NCI-H2107 (cell line): ENCODE measurements around the gene LRRC8A.
"Not testable (repeated sequence)": the region's sequence is repeated elsewhere in the genome, so short reads cannot be mapped to it uniquely, and the experiment has no call there.

Experiments used
- DNase-seq: peaks from one replicate; lab custom pipeline; 2025; lab: John Stamatoyannopoulos, UW

The LRRC8A gene

DNA sequence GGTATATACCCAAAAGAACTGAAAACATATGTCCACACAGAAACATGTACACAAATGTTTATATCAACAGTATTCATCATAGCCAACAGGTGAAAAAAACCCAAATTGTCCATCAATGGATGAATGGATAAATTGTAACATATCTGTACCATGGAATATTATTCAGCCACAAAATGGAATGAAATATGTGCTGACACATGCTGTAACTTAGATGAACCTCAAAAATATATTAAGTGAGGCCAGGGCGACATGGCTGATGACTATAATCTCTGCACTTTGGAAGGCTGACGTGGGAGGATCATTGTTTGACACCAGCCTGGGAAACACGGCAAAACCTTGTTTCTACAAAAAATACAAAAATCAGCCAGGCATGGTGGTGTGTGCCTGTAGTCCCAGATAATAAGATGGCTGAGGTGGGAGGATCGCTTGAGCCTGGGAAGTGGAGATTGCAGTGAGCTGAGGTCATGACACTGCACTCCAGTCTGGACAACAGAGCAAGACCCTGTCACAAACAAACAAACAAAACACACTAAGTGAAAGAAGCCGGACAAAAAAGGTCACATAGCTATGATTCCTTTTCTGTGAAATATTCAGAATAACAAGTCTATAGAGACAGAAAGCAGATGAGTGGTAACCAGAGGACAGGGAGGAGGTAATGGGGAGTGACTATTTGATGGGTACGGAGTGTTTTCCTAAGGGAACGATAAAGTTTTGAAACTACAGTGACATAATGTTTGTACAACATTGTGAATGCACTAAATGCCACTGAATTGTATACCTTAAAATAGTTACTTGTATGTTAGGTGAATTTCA lies 11.6 kb upstream of the LRRC8A start:
- DNase-seq = no peak

DNA sequence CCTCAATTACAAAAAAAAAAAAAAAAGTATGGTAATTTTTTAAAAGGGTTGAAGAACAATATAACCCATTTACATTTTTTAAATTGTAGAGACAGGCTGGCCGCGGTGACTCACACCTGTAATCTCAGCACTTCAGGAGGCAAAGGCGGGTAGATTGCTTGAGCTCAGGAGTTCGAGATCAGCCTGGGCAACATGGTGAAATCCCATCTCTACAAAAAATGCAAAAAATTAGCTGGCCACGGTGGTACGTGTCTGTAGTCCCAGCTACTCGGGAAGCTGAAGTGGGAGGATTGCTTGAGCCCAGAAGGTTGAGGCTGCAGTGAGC lies 11.0 kb upstream of the LRRC8A start:
- not testable (repeated sequence) for DNase-seq

DNA sequence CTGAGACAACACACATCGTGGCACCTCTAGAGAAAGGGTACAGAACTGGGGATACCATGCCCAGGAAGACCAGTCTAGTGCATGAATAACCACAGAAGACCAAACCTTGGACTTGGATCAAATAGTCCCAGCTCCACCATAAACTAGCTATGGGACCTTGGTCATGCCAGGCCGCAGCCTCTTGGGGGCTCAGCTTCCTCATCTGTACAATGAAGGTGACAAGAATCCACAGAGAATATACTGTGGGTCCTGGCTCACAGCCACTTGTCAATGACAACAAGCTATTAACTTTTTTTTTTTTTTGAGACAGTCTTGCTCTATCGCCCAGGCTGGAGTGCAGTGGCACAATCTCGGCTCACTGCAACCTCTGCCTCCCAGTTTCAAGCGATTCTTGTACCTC lies 4.1 kb upstream of the LRRC8A start:
- no peak for DNase-seq

DNA sequence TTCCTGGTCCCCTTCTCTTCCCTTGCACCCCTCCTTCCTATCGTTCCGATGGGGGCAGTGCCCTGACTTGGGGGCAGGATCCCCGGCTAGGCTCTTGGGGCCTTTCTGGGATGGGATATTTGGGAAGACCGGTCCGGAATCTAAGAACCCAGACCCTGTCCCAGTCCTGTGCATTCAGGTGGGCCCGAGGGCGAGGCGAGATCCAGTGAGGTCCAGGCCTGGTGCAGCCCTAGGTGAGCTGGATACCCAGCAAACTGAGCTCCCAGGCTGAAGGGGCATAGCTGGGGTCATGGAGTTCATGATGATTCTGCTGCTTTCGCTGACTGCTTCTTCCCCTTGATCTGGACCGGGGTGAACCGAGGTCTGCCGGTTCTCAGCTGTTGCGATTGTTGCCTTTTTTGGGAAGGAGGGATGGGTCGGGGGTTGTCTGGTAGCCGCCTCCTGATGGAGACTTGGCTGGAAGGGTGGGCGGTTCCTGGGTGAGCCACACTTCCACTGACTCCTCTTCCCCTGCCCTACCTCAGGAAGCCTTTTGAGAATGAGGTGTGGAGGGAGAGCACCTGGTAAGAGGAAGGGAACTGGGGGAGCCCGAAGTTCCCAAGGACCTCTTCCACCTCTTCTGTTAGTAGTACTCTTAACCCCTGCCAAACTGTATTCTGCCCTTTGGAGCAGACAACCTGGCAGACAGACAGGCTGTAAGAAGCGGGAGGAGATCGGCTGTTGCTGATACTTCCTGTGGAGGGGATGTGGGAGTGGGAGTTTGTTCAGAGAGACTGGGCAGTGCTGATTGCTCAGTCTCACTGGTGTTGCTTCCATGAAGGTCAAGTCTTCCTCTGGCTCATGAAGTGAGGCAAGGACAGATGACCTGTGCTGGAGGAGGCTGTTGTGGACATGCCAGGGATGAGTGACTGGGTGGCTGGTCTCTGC lies 1.0 kb downstream of the LRRC8A start:
- DNase-seq = no peak

DNA sequence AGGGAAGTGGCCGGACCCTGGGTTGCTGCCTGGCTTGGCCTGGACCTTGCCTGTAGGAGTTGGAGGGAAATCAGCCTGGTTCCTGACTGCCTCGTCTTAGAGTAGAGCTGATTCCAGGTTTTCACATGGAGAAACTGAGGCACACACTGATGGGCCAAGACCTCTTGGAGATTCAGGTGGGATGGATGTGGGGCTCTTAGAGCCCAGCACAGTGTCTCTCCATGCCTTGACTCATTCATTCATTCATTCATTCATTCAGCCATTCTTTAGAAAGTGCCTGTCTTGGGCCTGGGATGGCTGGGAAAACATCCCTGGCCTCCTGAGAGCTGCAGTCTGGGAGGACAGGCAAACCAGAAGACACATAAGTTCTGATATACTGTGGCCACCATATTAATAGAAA lies 2.2 kb downstream of the LRRC8A start:
- no peak for DNase-seq

DNA sequence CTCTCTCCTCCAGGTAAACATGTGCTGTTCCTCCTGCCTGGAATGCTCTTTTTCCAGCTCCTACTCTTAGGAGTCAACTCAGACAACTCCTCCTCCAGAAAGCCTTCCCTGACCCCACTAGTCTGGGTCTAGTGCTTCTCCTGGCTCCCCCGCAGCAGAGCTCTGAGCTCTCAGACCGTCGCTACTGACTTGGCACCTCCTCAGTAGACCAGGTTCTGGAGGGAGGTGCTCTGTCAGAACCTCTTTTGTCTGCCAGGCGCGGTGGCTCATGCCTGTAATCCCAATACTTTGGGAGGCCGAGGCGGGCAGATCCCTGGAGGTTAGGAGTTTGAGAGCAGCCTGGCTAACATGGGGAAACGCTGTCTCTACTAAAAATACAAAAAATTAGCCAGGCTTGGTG lies 3.4 kb downstream of the LRRC8A start:
- no peak for DNase-seq

DNA sequence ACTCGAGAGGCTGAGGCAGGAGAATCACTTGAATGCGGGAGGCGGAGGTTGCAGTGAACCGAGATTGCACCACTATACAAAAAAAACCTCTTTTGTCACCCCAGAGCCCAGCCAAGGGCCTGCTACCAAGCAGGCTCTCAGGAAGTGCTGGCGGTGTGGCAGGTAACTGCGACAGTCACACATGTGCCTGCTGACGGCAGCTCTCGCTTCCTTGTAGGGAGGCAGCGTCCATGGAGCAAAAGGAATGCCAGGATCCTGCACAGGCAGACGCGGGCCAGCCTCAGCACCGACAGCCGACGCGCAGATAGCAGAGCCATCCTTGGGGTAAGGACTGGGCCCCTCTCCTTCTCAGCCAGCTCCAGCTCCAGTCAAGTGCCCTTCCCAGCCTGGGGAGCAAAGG lies 3.9 kb downstream of the LRRC8A start:
- DNase-seq = no peak

DNA sequence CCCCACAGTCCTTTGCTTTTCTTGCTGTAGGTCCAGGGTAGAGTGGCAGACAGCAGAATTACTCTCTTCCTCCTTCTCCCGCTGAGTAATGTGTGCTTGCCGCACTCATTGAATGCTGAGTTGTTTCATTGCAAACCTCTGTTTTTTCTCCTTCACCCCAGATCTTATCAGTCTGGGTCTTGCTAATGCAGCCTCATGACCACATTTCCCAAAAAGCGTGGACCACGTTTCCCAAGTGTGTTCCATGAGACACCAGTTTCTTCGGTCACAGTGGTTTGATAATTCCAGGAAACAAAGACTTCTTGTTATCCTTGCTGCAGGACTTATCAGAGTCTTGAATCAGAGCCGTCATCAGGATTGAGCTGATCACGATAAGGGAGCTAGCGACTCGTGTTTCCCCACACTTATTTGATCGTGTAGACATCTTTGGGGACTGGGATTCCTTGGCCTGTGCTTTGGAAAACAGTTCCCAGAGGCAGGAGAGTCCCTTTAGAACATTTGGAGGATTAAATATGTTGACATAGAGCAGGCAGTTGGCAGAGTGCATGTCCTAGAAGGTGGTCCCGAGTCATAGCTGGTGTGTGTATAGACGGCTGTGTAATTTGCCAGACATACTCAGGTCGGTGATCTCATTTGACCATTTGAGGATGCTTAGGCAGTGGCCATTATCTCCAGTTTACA lies 4.4 kb downstream of the LRRC8A start:
- DNase-seq = no peak

DNA sequence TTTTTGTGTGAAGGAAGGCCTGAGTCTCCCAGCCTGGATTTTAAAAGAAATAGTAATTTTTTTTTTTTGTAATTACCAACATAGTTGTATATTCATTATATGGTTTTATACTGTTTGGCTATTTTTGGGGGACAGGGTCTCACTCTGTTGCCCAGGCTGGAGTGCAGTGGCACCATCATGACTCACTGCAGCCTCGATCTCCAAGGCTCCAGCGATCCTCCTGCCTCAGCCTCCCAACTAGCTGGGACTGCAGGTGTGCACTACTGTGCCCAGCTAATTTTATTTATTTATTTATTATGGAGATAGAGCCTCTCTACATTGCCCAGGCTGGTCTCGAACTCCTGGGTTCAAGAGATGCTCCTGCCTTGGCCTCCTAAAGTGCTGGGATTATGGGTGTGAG lies 5.1 kb downstream of the LRRC8A start:
- no peak for DNase-seq

DNA sequence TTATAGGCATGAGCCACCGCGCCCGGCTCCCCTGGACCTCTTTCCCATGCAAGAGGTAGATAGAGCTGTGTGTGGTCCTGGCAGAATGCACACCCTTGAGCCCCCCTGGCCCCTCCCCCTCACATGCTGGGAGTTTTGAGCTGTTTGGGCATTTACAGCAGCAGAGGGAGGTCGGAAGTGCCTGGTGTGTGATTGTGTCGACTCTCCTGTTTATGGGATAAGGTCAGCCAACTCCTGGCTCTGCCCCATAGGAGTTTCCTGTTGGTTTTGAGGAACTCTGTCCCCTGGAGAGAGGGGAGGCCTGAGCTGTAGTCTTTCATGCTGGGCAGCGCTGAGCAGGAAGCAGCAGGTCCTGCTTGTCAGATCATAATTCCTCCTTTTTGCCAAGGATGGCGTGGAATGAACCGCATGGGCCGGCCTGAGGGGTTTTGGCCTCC lies 6.0 kb downstream of the LRRC8A start:
- DNase-seq = no peak

DNA sequence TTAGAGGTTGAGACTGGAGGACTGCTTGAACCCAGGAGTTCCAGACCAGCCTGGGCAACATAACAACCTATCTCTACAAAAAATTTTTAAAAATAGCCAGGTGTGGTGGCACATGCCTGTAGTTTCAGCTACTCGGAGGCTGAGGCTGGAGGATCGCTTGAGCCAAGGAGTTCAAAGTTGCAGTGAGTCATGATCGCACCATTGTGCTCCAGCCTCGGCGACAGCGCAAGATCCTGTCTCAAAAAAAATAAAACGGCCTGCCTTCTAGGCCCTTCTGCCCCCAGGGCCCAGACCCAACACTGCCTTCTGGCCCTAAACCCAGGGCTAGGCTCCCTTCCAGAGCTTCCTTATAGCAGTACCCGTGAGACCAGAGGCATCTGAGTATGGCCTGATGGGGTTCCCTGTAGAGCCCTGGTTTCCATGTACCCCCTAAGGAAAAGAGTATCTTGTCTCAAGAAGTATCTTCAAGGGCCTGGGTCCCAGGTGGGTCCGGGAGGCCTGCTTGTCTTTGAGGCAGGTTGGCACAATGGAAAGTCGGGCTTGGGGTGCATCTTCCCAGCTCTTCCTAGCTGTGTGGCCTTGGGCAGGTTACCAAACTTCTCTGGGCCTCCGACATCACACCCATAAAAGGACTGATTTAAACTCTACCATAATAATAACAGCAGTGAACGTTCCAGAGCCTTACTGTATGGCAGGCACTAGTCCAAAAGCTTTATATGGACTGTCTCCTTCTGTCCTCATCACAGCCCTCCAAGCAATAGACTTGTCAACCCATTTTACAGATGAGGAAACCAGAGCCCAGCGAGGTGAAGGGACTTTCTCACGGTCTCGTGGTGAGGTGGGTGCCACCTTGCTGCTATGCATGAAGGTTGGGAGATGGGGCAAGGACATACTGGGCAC lies 9.6 kb downstream of the LRRC8A start:
- DNase-seq = no peak

DNA sequence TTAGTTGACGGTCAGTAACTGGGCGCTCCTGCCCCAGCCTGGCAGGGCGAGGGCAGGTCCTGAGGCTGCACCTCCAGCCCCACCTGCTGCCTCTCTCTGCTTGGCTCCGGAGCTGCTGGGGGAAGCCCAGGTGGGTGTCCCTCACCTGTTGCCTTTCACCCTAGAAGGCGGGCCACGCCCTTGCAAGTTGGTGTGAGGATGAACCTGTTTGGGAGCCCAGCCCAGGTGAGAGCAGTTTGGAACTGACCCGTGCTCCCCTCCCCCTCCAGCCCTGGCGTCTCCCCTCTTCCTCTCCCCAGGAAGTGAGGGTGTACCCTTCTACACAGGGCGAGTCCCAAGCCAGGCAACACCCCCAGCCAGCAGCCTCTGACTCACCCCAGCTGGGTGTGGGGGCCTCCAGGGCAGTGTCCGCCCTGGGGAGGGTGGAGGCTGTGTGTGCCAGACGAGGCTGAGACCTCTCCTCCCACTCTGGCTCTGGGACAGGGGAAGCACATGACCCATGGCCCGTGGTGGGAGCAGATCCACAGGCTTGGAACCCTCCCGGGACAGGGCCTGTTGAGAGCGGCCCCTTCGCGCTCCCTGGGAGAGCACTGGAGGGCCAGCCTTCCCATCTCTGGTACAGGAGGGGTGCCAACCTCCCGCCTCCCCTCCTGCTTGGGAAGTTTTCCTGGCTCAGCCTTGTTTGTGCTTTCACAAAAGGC lies 10.4 kb downstream of the LRRC8A start:
- DNase-seq = no peak

DNA sequence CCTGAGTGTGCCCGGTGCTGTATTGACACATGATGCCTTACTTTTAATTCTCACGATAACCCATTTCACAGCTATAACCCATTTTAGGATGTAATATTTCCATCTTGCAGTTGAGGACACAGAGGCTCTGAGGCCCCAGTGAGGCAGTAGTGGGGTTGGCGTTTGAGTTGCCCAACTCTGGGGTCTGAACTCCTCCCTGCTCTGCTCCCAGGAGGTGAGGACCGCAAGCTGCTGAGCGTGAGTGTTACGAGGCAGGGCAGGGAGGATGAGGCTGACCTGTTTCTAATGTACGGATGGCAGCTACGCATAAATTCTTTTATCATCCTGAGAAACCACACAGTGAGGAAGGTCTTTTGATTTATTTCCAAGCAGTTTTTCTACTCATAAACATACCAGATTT lies 11.4 kb downstream of the LRRC8A start:
- DNase-seq = no peak

DNA sequence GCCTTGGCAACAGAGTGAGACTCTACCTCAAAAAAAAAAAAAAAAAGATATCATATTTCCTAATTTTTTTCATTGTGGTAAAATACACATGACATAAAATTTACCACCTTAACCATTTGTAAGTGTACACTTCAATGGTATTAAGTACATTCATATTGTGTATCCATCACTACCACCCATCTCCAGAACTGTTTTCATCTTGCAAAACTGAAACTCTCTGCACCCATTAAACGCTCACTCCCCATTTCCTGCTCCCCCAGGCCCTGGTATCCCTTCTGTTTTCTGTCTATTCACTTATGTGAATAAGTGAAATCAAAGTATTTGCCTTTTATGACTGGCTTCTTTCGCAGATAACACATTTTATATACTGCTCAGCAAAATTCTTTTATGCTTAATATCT lies 12.8 kb downstream of the LRRC8A start:
- no peak for DNase-seq

DNA sequence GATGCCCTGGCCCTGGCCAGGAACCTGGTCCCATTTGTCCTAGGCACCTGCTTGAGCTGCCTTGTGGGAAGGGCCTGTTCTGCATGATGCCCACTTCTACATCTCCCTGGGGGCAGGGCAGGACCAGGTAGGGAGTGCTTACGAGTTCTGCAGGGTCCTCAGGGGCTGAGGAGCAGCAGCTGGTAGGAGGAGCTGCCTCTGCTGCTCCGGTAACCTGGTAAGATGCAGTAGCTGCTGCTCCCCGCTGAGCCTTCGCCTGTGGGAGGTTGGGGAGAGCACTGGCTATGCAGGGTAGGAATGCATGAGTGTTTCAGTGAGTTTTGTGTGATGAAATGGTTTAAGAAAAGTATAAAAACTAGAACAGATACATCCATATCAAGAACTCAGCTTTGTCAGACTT lies 13.6 kb downstream of the LRRC8A start:
- DNase-seq = no peak

DNA sequence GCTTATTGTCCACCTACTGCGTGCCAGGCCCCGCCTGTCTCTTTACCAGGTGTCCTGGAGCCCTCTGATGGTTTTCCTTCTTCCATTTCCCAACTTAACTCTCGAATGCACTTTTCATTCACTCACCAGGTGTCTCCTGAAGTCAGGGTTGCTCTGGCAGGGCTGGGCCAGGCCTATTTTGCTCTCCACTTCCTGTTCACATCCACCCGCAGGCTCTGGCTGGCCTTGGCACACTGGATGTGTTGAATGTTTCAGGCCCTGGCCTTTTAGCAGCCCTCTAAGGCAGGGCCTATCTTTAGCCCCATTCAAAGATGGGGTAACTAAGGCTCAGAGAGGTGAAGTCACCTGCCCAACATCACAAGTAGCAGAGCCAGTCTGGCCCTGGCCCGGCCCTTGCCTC lies 16.4 kb downstream of the LRRC8A start:
- DNase-seq = no peak

DNA sequence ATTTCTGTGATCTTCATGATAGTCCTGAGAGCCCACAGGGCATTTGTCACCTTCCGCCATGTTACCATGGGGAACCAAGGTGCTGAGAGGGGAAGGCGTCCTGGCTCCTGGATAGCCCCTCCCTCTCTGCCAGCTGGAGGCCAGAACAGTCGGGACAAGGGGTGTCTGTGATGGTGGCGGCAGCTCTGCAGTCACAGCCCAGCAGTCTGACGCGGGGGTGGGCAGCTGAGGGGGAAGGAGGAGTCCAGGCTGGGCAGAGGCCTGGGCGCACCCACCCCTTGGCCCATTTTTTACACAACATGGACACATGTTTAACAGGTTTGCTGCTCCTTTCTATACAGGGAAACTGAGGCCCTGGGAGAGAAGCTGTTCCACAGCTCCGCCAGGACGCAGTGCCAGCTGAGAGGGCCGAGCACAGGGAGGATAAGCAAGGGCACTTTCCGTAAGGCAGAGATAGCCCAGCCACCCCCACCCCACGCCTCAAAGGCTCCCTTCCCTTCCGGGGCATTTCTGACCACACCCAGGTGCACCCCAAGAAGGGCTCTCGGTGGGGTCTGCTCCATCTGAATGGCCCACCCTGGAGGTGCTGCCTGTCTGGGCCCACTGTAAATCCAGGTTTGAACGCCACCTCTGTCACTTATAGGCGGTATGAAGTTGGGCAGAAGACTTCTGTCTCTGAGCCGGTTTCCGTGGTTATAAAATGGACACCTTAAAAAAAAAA lies 17.1 kb downstream of the LRRC8A start:
- no peak for DNase-seq

DNA sequence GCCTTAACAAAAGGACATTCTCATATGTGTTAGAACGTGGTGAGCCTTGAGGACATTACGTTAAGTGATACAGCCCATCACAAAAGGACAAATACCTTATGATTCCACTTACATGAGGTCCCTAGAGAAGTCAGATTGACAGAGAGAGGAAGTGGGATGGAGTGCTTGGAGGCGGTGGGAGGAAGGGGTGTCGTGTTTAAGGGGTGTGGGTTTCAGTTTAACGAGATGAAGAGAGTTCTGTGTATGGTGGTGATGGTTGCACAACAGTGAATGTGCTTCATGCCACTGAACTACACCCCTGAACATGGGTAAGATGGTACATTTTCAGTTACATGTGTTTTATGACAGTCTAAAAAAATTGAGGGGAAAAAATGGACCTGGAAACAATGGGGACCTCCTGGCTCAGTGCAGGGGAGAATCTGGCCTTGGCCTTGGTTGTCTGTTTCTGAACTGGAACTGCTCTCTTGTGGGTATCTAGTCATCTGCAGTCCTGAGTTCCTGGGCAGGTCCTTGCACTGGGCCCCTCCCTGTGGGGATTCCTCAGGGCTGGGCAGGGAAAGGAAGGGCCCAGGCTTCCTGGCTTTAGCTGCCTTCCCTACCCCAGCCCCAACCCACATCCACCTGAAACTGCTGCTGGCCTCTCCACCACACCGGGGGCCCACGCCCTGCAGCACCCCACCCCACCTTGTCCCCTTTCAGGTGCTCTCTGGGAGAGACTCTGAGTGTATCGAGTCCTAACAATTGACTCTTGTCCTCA lies 17.8 kb downstream of the LRRC8A start:
- DNase-seq = no peak

DNA sequence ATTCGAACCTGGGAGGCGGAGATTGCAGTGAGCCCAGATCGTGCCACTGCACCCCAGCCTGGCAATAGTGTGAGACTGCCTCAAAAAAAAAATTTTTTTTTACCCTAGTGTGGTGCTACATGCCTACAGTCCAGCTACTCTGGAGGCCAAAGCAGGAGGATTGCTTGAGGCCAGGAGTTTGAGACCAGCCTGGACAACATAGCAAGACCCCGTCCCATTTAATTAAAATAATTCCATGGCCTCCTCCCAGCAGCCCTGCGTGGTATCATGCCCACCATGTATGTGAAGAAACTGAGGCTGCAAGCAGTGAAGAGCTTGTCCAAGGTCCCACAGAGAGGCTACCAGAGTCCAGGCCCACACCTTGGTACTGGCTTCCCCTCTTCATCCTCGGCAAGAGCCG lies 19.4 kb downstream of the LRRC8A start:
- no peak for DNase-seq

DNA sequence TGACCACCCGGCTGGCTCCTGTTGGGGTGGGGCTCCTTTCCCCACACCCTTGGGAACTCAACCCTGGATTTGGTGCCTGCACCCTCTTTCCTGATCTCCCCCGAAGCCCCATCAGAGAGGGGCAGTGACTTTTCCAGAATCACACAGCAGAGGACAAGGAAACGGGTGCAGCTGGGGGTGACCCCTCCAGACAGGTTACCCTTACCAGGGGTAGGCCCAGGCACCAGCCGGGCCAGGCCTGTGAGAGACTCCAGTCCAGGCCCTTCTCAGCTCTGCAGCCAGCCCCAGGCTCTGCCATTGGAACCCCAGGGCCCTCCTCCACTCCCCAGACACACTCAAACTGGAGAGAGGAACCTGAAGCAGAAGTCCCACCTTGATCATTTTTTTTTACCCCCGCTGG lies 19.9 kb downstream of the LRRC8A start:
- DNase-seq = no peak
